GM18508 (cell line): ENCODE measurements around the gene AK2.
"Not testable (repeated sequence)": the region's sequence is repeated elsewhere in the genome, so short reads cannot be mapped to it uniquely, and the experiment has no call there.

Source experiments
- ATAC-seq: cut with Tn5 transposase; IDR thresholded peaks from one replicate; pipeline ENCODE4 v1.9.1; 2021; ENCODE audit warnings: moderate number of reproducible peaks; ENCODE audit not compliant: insufficient read depth, unreplicated experiment

The AK2 gene

DNA sequence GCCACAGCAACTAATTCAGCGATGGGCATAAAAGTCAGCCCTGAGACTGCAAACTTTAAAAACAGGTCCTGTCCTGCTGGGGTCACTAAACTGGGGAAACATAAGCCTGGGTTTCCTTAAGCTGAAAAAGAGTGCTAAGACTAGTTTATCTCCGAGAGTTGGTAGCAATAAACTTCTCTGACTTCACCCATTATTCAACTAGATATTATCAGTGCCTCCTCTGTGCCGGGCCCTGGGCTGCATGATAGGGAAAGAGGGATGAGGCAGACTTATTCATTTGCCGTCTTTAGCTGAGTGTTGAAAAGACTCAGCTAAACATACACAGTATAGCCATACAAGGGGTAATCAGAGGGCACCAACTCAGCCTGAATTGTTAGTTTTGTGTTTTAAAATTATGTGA, 33.0 kb downstream of the AK2 start:
- ATAC-seq, result no peak

DNA sequence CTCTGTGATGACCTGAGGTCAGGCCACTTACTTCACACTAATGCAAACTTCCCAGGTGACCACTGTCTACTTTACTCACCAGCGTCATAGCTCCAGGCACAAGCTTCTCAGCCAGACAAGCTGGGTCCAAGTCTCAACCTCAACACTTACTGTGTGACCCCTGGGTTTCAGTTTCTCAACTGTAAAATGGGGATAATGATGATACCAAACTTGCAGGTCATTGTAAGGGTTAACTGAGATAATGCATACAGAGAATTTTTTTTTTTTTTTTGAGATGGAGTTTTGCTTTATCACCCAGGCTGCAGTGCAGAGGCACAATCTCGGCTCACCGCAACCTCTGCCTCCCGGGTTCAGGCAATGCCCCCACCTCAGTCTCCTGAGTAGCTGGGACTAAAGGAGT, 34.7 kb downstream of the AK2 start:
- no peak for ATAC-seq

DNA sequence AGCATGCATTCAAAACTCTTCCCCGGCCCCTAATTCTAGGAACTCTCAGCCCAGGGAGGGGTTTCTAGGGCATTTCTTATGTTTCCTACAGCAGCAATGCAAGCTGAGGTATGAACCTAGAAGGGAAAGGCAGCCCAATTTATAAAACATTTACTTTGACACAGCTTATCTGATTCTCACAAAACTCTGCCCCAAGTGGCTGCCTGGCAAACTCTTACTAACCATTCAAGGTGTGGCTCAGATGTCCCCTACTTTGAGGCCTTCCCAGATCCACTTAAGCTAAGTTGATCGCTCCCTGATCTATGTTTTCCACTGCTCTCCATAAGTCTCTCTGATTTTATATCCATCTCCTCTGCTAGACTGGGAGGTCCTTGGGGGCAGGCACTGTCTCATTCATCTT, 35.4 kb downstream of the AK2 start:
- no peak for ATAC-seq

DNA sequence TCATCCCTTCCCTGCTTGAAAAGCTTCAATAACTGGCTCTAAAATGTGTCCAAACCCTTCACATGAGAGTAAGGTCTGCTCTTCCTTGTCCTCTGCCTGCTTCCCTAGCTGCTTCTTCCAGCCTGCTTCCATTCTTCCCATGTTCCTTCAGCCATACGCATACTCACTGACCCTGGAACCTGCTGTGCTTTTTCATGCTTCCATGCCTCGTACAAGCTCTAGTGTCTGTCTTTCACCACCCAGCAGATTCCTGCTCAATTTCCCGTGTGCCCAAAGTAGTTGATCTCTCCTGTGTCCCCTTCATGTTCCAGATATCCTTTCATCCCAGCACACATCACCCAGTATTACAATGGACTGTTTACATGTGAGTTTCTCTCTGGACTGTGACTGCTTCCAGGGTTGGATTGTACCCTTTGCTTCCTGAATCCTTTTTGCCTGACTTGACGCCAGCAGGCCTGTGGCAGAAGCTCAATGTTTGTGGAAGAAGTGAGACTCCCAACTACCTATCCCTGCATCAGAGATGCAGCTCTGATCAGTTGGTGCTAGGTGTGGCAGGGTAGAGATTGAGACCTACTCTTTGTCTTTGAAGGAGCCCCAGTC, 36.2 kb downstream of the AK2 start:
- no peak for ATAC-seq

DNA sequence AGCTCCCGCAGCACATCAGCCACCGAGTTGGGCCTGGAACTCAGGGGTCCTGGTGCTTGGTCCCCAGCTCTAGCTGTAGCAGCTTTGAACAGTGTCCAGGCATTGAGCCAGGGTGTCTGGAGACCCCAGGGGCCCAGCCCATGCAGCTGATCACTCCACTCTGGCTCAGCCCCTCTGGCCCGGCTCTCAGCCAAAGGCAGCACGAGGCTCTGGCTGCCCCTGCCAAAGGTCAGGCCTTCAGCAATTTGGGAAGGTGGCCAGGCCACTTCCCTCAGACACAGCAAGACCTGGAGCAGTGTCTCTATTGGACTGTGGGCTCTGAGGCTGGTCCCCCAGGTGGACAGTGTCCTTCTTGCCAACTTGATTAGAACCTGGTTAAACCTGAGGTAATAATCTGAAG, 37.7 kb downstream of the AK2 start:
- no peak for ATAC-seq

DNA sequence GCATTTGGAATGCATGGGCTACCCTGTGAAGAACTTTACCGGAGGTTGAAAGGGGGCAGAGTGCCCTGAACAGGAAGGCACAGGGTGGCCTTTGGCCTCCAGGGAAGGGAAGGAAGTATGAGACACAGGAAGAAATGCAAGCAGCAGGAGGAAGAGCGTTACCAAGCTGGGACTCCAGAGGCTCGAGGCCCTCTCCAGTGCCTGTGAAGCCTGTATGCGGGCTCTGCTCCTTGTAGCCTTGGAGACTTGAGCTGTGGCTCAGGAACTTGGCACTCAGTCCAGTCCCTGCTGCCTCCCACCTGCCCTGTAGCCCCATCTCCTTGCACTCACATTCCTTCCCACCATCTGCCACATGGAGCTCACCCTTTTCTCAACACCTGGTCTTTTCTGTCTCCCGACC, 38.6 kb downstream of the AK2 start:
- ATAC-seq, result no peak

DNA sequence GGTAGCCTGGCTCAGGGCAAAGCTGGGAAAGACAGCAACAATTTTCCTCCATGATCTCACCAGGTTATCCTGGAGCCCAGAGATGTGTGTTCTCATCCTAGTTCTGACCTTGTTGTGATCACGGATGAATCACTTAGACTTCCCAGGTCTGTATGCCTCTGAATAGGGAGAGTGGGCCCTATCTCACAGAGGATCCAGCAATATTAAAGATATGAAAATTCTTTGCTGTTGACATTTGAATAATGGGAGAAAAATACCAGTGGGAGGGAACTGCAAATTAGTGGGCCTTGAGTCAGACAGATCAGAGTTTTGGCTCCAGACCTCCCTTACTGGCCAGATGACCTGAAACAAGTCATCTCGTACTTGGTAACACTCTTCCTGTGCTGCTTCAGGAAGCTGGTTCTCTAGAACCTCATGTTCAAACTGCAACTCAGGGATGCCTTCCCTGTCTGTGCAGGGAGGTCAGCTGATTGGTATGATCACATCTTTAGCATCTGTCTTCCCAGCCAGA, 39.2 kb downstream of the AK2 start:
- no peak for ATAC-seq

DNA sequence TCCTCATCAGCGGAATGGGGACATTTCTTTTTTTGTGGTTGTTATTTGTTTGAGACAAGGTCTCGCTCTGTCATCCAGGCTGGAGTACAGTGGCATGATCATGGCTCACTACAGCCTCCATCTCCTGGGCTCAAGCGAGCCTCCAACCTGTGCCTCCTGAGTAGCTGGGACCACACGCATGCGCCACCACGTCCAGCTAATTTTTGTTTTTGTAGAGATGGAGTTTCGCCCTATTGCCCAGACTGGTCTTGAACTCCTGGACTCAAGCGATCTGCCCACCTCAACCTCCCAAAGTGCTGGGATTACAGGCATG, 43.4 kb downstream of the AK2 start:
- not testable (repeated sequence) for ATAC-seq

DNA sequence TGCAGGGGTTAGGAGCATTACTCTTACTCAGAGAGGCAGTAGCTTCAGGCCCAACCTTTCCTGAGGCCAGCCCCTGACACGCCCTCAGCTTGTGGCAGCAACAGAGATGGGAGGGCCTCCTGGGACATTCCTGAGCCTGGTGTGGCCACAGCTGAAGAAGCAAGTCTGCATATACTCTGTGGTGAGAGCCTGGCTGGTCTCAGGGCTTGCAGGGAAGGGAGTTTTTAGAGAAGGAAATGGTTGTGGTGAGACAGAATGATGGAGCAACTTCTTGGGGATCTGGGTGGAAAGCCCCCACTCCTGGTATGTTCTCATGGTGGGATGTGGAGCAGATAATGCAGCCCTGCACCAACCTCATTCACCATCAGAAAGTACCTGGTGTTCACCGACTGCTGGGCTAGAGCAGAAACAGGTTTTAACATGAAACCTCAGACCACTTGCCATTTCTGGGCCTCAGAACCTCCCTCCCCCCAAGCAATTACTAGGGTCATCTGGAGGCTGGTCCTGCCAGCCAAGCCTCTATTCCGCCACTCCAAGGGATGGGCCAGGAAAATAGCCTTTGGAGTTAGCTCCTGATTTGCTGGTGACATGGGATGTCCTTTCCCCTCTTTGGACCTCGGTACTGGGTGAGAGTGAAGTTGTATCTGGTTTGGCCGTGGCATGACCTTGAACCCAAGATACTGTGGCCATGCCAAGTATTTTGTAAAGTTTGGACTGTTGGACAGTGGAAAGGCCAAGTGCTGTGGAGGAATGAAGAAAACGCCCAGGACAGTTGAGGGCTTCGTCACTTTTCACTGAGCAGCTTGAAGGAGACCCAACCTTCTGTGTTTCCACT, 44.0 kb downstream of the AK2 start:
- ATAC-seq, result no peak

DNA sequence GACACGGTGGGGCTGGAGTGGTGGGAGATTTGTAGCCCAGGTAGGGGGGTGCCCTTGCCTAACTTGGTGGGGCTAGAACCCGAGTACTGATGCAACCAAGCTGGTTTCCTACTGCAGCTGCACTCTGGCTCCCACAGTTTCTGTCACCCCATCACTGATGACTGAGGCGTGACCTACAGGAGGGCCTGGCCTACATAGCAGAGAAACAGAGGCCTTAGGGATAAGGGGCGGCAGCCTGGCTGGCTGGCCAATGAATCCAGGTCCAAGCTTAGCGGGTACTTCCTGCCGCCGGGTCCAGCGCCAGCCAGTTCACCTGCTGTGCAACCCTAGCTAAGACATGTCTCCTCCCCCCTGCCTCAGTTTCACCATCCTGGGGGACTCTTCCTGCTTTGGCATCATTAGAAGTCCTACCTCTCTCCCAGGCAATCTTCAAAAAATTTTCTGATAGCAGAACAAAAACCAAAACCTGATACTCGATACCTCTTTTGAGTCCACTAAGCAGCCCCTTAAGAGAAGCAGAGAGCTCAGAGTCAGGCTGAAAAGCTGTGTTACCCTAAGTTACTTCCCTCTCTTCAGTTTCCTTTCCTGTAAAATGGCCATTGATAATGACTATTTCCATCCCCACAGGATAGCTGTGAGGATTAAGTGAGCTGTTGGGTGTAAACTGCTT, 44.7 kb downstream of the AK2 start:
- ATAC-seq, result no peak

DNA sequence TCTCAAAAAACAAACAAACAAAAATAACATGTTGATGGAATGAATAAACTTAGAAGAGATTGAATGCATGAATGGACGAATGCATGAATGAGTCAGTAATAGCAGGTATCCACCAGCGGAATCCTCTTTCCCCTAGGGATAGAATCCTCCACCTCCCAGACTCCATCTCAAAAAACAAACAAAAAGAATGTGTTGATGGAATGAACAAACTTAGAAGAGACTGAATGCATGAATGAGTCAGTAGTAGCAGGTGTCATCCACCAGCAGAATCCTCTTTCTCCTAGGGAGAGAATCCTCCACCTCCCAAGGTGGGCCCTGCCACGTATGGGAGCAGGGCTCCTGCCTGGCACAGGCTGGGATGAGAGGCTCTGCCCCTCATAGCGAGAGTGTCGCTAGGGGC, 45.3 kb downstream of the AK2 start:
- ATAC-seq, result no peak

DNA sequence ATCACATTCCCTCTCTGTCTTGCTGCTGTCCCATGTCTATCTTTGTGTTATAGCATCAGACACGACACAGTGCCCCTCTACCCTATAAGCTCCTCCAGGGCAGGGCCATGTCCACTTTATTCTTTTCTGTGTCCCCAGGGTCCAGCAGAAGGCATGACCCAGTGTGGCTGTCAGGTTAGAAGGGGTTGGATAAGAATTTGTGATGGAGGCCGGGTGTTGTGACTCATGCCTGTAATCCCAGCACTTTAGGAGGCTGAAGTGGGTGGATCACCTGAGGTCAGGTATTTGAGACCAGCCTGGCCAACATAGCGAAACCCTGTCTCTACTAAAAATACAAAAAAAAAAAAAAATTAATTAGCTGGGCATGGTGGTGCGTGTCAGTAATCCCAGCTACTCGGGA, 45.8 kb downstream of the AK2 start:
- no peak for ATAC-seq

DNA sequence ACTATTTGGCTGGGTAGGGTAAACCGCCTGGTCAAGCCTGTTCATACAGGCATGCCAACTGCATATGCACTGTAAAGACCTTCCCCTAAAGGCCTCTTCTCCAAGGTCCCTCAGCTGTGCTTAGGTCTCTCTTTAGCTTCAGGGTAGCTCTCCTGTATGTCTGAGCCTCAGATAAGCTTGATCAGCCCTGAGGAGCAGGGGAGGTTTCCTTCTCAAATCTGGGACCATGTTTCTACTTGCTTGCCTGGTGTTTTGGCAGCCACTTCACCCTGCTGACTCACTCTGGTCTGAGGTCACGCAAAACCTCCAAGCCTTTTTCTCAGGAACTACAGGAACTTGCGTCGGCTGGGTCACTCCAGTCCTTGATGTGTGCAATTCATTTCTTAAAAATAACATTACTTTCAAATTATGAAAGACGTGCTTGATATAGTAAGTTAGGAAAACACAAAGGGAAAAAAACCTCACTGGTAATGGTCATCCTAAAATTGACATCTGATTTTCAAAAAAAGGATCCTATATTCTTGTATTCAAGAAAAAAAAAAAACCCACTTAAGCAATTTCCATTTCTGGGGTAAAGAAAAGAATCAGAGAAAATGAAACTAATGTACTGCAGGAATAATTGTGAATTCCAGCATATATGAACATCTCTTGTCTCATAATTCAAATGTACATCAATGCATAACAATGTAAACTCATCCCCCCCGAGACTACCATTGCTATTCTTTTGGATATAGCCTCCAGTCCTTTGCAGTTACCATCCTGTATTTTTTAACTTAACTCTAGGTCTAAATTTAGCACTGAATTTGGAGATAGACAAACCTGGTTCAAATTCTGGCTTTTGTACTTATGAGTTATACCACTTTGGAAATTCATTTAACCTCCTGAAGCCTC, 47.3 kb downstream of the AK2 start:
- ATAC-seq, result no peak

DNA sequence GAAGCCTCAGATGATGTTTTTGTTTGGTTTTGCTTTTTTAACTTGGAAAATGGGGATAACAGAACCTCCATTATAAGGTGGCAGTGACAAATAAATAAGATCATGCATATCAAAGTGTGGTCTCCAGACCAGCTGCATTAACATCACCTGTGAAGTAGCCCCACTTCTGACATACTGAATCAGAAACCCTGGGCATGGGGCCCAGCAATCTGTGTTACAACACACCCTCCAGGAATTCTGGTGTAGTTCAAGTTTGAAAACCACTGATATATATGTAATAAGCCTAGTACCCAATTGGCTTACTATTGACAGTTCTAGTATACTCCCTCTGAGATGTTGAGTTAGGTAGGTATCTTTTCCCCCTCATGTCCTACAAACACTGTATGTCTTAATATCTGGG, 48.0 kb downstream of the AK2 start:
- ATAC-seq, result no peak

DNA sequence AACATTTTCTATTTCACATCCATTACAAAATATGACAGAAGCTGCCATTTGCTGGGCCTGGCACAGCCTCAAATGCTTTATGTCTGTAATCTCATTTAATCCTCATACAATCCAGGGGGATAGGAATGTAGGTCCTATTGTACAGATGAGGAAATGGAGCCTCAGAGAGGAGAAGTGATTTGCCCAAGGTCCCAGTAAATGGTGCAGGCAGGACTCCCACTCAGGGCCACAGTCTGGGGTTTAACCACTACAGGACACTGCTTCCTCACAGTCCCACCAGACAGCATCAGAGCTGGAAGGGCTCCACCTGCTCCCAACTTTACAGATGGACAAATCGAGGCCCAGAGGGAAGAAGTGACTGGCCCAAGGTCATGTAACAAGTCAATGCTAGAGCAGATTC, 51.5 kb downstream of the AK2 start:
- no peak for ATAC-seq

DNA sequence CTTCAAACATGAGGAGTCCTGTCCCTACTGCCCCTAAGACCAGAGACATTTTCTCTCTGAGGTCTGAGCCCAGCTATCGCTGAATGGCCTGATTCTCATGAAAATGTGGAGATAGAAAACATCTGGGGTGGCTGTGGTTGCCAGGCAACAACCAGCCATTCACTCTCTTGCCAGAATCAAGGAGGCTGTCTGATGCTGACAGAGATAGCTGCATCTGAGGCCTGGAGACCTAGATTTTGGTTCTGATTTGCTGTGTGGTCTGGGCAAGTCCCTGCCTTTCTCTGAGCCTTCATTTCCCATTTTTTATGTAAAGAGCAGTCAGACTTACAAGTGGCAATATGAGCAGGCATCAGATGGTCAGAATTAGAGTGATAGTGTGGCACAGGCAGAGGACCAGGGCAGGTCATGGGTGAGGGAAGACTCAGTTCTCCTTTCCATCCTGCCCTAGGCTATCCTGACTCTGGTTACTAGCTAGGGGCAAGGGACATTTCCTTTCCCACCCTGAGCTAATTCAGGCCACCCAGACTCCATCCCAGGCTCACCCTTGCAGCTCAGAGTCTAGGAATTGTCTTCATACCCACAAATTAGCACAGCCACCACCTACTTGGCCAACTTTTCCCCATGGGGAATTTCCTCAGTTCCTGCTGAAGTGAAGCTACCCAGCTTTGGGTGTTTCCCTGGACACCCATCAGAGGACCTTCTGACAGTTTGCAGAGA, 52.1 kb downstream of the AK2 start:
- ATAC-seq, result no peak

DNA sequence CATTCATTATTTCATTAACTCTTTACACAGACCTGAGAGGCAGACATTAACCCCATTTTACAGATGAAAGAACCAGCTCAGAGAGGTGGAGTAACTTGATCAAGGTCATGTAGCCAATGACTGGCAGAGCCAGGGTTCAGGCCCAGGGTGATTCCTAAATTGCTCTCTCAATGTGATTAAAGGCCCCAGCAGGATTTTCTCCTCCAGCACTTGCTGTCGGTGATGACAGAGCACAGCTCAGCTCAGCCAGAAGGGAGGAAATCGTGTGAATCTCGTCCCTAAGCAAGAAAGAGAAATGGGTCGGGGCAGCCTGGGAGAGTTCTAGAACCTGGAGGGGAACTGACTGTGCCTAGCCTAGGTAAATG, 52.6 kb downstream of the AK2 start:
- no peak for ATAC-seq

DNA sequence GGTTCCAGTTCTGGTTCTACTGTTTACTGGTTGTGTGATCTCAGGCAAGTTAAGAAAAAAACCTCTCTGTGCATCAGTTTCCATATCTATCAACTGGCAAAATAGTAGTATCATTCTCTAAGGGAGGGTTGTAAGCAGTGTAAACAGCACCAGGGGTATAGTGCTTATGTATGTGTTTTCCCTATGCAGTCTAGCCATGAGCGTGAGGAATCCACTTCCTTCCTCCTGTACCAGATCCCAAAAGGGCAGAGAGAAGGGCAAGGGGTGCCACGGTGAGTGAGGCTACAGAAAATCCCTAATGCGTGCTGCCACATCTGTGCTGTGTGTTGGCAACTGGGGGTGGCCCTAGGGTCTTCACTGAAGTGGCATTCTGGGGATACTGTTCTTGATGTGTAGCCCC, 53.7 kb downstream of the AK2 start:
- no peak for ATAC-seq

DNA sequence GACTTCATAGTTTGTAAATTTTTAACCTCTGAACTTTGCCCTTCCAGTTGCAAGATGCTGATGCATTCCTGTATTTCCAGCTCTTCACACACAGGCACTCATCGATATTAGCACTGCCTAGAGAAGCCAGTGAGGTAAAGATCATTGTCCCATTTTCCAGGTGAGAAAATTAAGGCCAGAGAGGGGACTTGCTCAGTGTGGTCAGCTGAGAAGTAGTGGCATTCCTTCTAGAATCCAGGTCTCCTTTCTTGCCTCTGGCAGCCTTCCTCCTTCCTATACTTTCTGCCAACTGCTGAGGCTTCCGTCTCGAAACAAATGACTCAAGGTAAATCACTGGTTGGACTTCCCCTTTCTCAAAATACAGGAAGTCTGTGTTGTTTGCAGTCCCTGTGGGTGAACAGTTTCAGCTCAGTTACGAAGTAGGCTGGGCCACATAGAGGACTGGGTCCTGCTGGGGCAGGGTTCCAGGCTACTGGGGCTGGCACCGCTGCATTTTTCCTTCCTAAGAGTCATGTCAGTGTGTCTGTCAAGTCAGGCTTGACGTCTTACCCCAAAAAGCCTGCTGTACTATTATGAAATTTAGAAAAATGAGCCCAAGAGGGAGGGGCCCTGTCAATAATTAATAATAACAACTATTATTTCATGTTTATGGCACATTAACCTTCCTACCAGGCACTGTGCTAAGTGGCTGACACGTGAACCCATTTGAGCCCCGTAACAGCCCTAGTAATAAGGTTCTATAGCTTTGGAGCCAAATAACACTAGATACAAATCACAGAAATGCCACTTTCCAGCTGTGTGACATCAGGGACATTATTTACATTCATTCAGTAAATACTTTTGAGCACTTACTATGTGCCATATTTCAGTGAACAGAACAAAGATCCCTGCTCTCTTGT, 55.4 kb downstream of the AK2 start:
- ATAC-seq, result peak; percentile 87
